HFFc6 (cell line): ENCODE data around the gene SEPSECS. TPM values are rescaled to one million over a fixed set of nuclear protein-coding genes. Genes with fewer than 3 reads are reported as not detected.

ENCODE experiments used
- DNase-seq: peaks from one replicate; pipeline ENCODE4 v3.0.0-alpha.2; 2018
- H3K27ac Mint-ChIP-seq: 2 replicates; pipeline ENCODE4 v1.8.0; 2020; ENCODE audit warnings: mild to moderate bottlenecking, mixed read lengths
- H3K27me3 Mint-ChIP-seq: 2 replicates; pipeline ENCODE4 v1.8.0; 2021; ENCODE audit warnings: mild to moderate bottlenecking, moderate library complexity, mixed read lengths; ENCODE audit not compliant: insufficient read depth
- H3K36me3 Mint-ChIP-seq: 2 replicates; pipeline ENCODE4 v1.8.0; 2021; ENCODE audit warnings: low read depth, mixed read lengths
- H3K4me1 Mint-ChIP-seq: 2 replicates; pipeline ENCODE4 v1.8.0; 2020; ENCODE audit warnings: low read depth, mixed read lengths
- H3K4me3 Mint-ChIP-seq: 2 replicates; pipeline ENCODE4 v1.8.0; 2020; ENCODE audit warnings: mild to moderate bottlenecking, moderate library complexity, mixed read lengths
- H3K9me3 Mint-ChIP-seq: 2 replicates; pipeline ENCODE4 v1.8.0; 2020; ENCODE audit warnings: mild to moderate bottlenecking, mixed read lengths
- total RNA-seq, 6 experiments: library from RNA; stranded (reverse); fragmentation: NEBNext Ultra II Directional; extraction: Animal tissue kit (Norgen Biotek cat#: 25700); gene quantifications; 2 replicates in 1 of 6; 3 replicates in 5 of 6; pipeline ENCODE4 v1.2.3, GENCODE V29; 2021
- TF ChIP-seq, protein P1 (sequence below): fragments of 200-600 bp; sonication (generic); IDR thresholded peaks from 2 replicates; pipeline ENCODE4 v1.5.0; 2021; ENCODE audit warnings: antibody characterized with exemption, mild to moderate bottlenecking

Gene SEPSECS
- total RNA-seq, 6 experiments from 2014 or later: 4.5 to 6.2 (median 5.4) TPM

- peaks cover 10% of the 10 kb centered on the region for H3K9me3 Mint-ChIP-seq
- no peak for DNase-seq
These were observed 56.8 kb downstream of the SEPSECS start for GRCh38 chr4:25103418-25103817.

GRCh38 chr4:25101836-25102235, 58.4 kb downstream of the SEPSECS start:
- H3K4me3 Mint-ChIP-seq: no peak overlapping the region
- no peak overlapping the region for H3K27ac Mint-ChIP-seq
- no peaks in the 10 kb centered on the region; the same call in 1 of the 2 replicates for H3K36me3 Mint-ChIP-seq
- no peak for DNase-seq
- TF ChIP-seq, protein P1, sequence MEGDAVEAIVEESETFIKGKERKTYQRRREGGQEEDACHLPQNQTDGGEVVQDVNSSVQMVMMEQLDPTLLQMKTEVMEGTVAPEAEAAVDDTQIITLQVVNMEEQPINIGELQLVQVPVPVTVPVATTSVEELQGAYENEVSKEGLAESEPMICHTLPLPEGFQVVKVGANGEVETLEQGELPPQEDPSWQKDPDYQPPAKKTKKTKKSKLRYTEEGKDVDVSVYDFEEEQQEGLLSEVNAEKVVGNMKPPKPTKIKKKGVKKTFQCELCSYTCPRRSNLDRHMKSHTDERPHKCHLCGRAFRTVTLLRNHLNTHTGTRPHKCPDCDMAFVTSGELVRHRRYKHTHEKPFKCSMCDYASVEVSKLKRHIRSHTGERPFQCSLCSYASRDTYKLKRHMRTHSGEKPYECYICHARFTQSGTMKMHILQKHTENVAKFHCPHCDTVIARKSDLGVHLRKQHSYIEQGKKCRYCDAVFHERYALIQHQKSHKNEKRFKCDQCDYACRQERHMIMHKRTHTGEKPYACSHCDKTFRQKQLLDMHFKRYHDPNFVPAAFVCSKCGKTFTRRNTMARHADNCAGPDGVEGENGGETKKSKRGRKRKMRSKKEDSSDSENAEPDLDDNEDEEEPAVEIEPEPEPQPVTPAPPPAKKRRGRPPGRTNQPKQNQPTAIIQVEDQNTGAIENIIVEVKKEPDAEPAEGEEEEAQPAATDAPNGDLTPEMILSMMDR: no peak
- peaks cover 18% of the 10 kb centered on the region for H3K4me1 Mint-ChIP-seq
- H3K27me3 Mint-ChIP-seq: peaks cover 37% of the 10 kb centered on the region
- peaks cover 10% of the 10 kb centered on the region for H3K9me3 Mint-ChIP-seq

More at GRCh38 chr4:25103418-25103817, 56.8 kb downstream of the SEPSECS start:
- H3K36me3 Mint-ChIP-seq: no peaks in the 10 kb centered on the region; the same call in 1 of the 2 replicates
- H3K27me3 Mint-ChIP-seq: peaks cover 35% of the 10 kb centered on the region
- no peak overlapping the region for H3K27ac Mint-ChIP-seq
- no peak overlapping the region for H3K4me3 Mint-ChIP-seq
- TF ChIP-seq, protein P1: no peak
- peaks cover 18% of the 10 kb centered on the region for H3K4me1 Mint-ChIP-seq

DNA sequence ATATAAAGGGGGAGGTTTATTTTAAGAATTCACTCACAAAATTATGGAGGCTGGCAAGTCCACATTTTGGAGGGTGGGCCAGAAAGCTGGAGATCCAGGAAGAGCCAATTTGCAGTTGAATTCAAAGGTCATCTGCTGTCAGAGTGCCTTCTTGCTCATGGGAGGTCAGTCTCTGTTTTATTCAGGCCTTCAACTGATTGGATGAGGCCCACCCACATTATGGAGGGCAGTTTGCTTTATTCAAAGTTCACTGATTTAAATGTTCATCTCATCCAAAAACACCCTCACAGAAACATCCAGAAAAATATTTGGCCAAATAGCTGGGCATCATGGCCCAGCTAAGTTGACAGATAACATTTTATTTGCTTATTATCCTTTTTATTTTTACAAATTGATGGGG, 59.5 kb downstream of the SEPSECS start:
- Mint-ChIP-seq H3K27me3 (peaks cover 32% of the 10 kb centered on the region), H3K27ac (no peak overlapping the region), H3K4me3 (no peak overlapping the region), H3K9me3 (peaks cover 10% of the 10 kb centered on the region), H3K4me1 (peaks cover 18% of the 10 kb centered on the region), H3K36me3 (no peaks in the 10 kb centered on the region; the same call in 1 of the 2 replicates)
- TF ChIP-seq, protein P1: no peak
- DNase-seq: no peak

GRCh38 chr4:25100021-25100555, 60.2 kb downstream of the SEPSECS start:
- no peak for DNase-seq
- TF ChIP-seq, protein P1: no peak
- H3K4me1 Mint-ChIP-seq: peaks cover 18% of the 10 kb centered on the region
- H3K27ac Mint-ChIP-seq: no peak overlapping the region
- H3K9me3 Mint-ChIP-seq: peaks cover 10% of the 10 kb centered on the region
- peaks cover 25% of the 10 kb centered on the region for H3K27me3 Mint-ChIP-seq
- H3K36me3 Mint-ChIP-seq: no peaks in the 10 kb centered on the region; the same call in 1 of the 2 replicates
- no peak overlapping the region for H3K4me3 Mint-ChIP-seq

DNA sequence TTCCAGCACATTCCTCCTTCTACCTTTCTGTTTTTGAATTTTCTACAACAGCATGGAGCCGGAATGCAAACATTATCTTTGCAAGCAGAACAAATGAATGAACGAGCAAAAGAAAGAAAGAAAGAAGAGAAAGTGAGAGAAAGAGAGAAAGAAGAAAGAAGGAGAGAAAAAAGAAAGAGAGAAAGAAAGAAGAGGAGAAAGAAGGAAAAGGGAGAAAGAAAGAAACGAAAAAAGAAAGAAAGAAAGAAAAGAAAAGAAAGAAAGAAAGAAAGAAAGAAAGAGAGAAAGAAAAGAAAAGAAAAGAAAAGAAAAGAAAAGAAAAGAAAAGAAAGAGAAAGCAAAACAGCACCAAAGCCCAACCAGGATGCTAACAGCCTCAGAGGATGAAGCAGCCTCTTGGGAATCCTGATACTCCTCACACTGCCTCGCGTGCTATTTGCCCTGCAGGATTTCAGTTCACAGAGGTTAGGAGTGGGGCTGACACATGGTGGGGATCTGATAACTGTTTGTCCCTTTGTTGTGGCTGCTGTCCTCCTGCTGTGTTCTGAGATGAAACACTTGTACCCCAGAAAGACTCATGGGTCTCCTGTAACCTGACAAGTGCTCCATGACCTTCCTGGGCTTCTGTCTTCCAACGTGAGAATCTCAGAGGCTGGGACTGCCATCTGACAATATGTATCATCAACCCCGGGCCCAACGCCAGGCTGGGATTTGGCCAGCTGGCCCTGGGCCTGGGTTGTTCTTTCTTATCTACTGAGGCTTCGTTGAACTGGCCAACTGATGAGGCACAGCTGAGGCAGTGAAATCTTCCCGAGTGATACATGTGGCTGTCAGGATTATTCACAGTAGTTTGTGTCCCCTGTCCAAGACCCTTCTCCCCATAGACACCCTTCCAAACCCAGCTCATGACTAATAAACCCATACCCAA, 61.0 kb downstream of the SEPSECS start:
- H3K27ac Mint-ChIP-seq: no peak overlapping the region
- H3K4me3 Mint-ChIP-seq: peak overlapping the region; percentile 48; the same call in 1 of the 2 replicates
- TF ChIP-seq, protein P1: no peak
- peaks cover 23% of the 10 kb centered on the region for H3K27me3 Mint-ChIP-seq
- peak; percentile 66 for DNase-seq
- peaks cover 18% of the 10 kb centered on the region for H3K4me1 Mint-ChIP-seq
- peaks cover 13% of the 10 kb centered on the region for H3K9me3 Mint-ChIP-seq
- H3K36me3 Mint-ChIP-seq: no peaks in the 10 kb centered on the region; the same call in 1 of the 2 replicates
